ENCODE results near the gene PRKG1.

PRKG1 gene

GRCh38 chr10:51918440-51918839, 844.2 kb downstream of the PRKG1 start:
- no peak overlapping the region for H2BK15ac ChIP-seq (ENCODE audit: low read length)
- DNase-seq (ENCODE audit: low spot score) = no peak
- H3K79me1 ChIP-seq (ENCODE audit: low read depth, low read length) = no peaks in the 10 kb centered on the region
- H2BK5ac ChIP-seq (ENCODE audit: low read length) = no peak overlapping the region
- no peak overlapping the region for H2BK12ac ChIP-seq (ENCODE audit: low read length)
- H3K4me3 ChIP-seq (ENCODE audit: low read length in 2 of 2) = no peak overlapping the region
- no peaks in the 10 kb centered on the region for H3K36me3 ChIP-seq (replicated peaks in 1 of 2; ENCODE audit: control insufficient read depth in 2 of 2, insufficient read depth in 2 of 2, low read length in 2 of 2)
- H3K9me3 ChIP-seq (replicated peaks in 1 of 2; ENCODE audit: control insufficient read depth in 2 of 2, insufficient read depth in 1 of 2, low read depth in 1 of 2, low read length in 2 of 2) = no peaks in the 10 kb centered on the region
- no peak overlapping the region for H3K18ac ChIP-seq (ENCODE audit: low read length)
- H3K9ac ChIP-seq (ENCODE audit: low read depth, low read length, poor library complexity) = no peak overlapping the region
- H4K8ac ChIP-seq (ENCODE audit: low read depth, low read length) = no peak overlapping the region
- WGBS, 2 donors (ENCODE audit: extremely low coverage in 2 of 2, insufficient read length in 2 of 2, insufficient replicate concordance in 1 of 2) = no CpG with 5 or more reads among the region's 2 CpGs
- peaks cover 7 to 11% of the 10 kb centered on the region in 2 donors for H3K4me1 ChIP-seq (ENCODE audit: control insufficient read depth in 2 of 2, insufficient read depth in 1 of 2, low read depth in 1 of 2, low read length in 2 of 2)
- H4K91ac ChIP-seq (ENCODE audit: low read depth, low read length, poor library complexity) = no peak overlapping the region
- no peak overlapping the region for H3K4ac ChIP-seq (ENCODE audit: low read length)
- H2AK5ac ChIP-seq (ENCODE audit: low read depth, low read length) = no peak overlapping the region
- no peak overlapping the region for H2BK120ac ChIP-seq (ENCODE audit: low read depth, low read length)
- H3K27ac ChIP-seq (replicated peaks; ENCODE audit: low read length) = no peak overlapping the region
- no peak overlapping the region for H3K4me2 ChIP-seq (ENCODE audit: insufficient read depth, low read length, poor library complexity, severe bottlenecking)
- H2AFZ ChIP-seq (ENCODE audit: low read length) = peak overlapping the region; percentile 56
- H3K14ac ChIP-seq (ENCODE audit: low read length) = no peak overlapping the region
- no peak overlapping the region for H3K23ac ChIP-seq (ENCODE audit: low read depth, low read length, poor library complexity)
- H3K27me3 ChIP-seq (ENCODE audit: control insufficient read depth in 3 of 3, insufficient read depth in 3 of 3, low read depth in 1 of 3, low read length in 3 of 3) = no peaks in the 10 kb centered on the region

- Histone ChIP-seq H3K14ac (ENCODE audit: low read length) (no peak overlapping the region), H3K4me2 (ENCODE audit: insufficient read depth, low read length, poor library complexity, severe bottlenecking) (no peak overlapping the region), H3K9ac (ENCODE audit: low read depth, low read length, poor library complexity) (no peak overlapping the region), H3K27ac (replicated peaks; ENCODE audit: low read length) (no peak overlapping the region), H3K4me3 (ENCODE audit: low read length in 2 of 2) (no peak overlapping the region), H4K91ac (ENCODE audit: low read depth, low read length, poor library complexity) (no peak overlapping the region), H3K4me1 (ENCODE audit: control insufficient read depth in 2 of 2, insufficient read depth in 1 of 2, low read depth in 1 of 2, low read length in 2 of 2) (peaks cover 7 to 11% of the 10 kb centered on the region in 2 donors), H2AK5ac (ENCODE audit: low read depth, low read length) (no peak overlapping the region), H3K36me3 (replicated peaks in 1 of 2; ENCODE audit: control insufficient read depth in 2 of 2, insufficient read depth in 2 of 2, low read length in 2 of 2) (no peaks in the 10 kb centered on the region), H2AFZ (ENCODE audit: low read length) (peak overlapping the region; percentile 56), H3K27me3 (ENCODE audit: control insufficient read depth in 3 of 3, insufficient read depth in 3 of 3, low read depth in 1 of 3, low read length in 3 of 3) (no peaks in the 10 kb centered on the region), H2BK12ac (ENCODE audit: low read length) (no peak overlapping the region), H2BK120ac (ENCODE audit: low read depth, low read length) (no peak overlapping the region), H4K8ac (ENCODE audit: low read depth, low read length) (no peak overlapping the region), H3K9me3 (replicated peaks in 1 of 2; ENCODE audit: control insufficient read depth in 2 of 2, insufficient read depth in 1 of 2, low read depth in 1 of 2, low read length in 2 of 2) (no peaks in the 10 kb centered on the region), H3K79me1 (ENCODE audit: low read depth, low read length) (no peaks in the 10 kb centered on the region), H2BK5ac (ENCODE audit: low read length) (no peak overlapping the region), H3K18ac (ENCODE audit: low read length) (no peak overlapping the region), H3K23ac (ENCODE audit: low read depth, low read length, poor library complexity) (no peak overlapping the region), H2BK15ac (ENCODE audit: low read length) (no peak overlapping the region), H3K4ac (ENCODE audit: low read length) (no peak overlapping the region)
- no CpG with 5 or more reads among the region's 5 CpGs for WGBS, 2 donors (ENCODE audit: extremely low coverage in 2 of 2, insufficient read length in 2 of 2, insufficient replicate concordance in 1 of 2)
- DNase-seq (ENCODE audit: low spot score) = no peak
Observed at GRCh38 chr10:51918884-51919325, 844.6 kb downstream of the PRKG1 start.

- Histone ChIP-seq H2AFZ (ENCODE audit: low read length) (no peak overlapping the region), H3K36me3 (replicated peaks in 1 of 2; ENCODE audit: control insufficient read depth in 2 of 2, insufficient read depth in 2 of 2, low read length in 2 of 2) (no peaks in the 10 kb centered on the region), H3K9ac (ENCODE audit: low read depth, low read length, poor library complexity) (no peak overlapping the region), H3K4me2 (ENCODE audit: insufficient read depth, low read length, poor library complexity, severe bottlenecking) (no peak overlapping the region), H2BK15ac (ENCODE audit: low read length) (no peak overlapping the region), H3K9me3 (replicated peaks in 1 of 2; ENCODE audit: control insufficient read depth in 2 of 2, insufficient read depth in 1 of 2, low read depth in 1 of 2, low read length in 2 of 2) (no peaks in the 10 kb centered on the region), H4K91ac (ENCODE audit: low read depth, low read length, poor library complexity) (no peak overlapping the region), H2BK5ac (ENCODE audit: low read length) (no peak overlapping the region), H2BK12ac (ENCODE audit: low read length) (no peak overlapping the region), H3K4ac (ENCODE audit: low read length) (no peak overlapping the region), H4K8ac (ENCODE audit: low read depth, low read length) (no peak overlapping the region), H3K27ac (replicated peaks; ENCODE audit: low read length) (no peak overlapping the region), H3K4me3 (ENCODE audit: low read length in 2 of 2) (no peak overlapping the region), H3K23ac (ENCODE audit: low read depth, low read length, poor library complexity) (no peak overlapping the region), H3K18ac (ENCODE audit: low read length) (no peak overlapping the region), H3K14ac (ENCODE audit: low read length) (no peak overlapping the region), H3K27me3 (ENCODE audit: control insufficient read depth in 3 of 3, insufficient read depth in 3 of 3, low read depth in 1 of 3, low read length in 3 of 3) (no peaks in the 10 kb centered on the region), H3K4me1 (ENCODE audit: control insufficient read depth in 2 of 2, insufficient read depth in 1 of 2, low read depth in 1 of 2, low read length in 2 of 2) (peaks cover 0 to 6% of the 10 kb centered on the region in 2 donors), H3K79me1 (ENCODE audit: low read depth, low read length) (no peaks in the 10 kb centered on the region), H2BK120ac (ENCODE audit: low read depth, low read length) (no peak overlapping the region), H2AK5ac (ENCODE audit: low read depth, low read length) (no peak overlapping the region)
- no peak for DNase-seq (ENCODE audit: low spot score)
Observed at GRCh38 chr10:51920672-51921071, 846.4 kb downstream of the PRKG1 start.

DNA sequence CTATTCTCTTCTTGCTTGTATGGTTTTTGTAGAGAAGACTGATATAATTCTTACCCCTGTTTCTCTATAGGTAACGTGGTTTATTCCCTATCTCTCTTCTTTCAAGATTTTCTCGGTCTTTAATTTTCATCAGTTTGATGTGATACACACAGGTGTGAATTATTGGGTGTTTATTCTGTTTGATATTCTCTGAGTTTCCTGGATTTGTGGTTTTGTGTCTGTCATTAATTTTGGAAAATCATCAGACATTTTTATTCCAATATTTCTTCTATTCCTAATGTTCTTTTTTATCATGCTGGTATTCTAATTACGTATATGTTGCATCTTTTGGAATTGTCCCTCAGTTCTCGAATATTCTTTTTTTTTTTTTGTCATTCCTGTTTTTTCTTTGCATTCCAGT, 850.1 kb downstream of the PRKG1 start:
- Histone ChIP-seq H3K14ac (ENCODE audit: low read length) (no peak overlapping the region), H3K9ac (ENCODE audit: low read depth, low read length, poor library complexity) (no peak overlapping the region), H3K4me3 (ENCODE audit: low read length in 2 of 2) (no peak overlapping the region), H3K23ac (ENCODE audit: low read depth, low read length, poor library complexity) (no peak overlapping the region), H2BK12ac (ENCODE audit: low read length) (no peak overlapping the region), H3K27ac (replicated peaks; ENCODE audit: low read length) (no peak overlapping the region), H3K9me3 (replicated peaks in 1 of 2; ENCODE audit: control insufficient read depth in 2 of 2, insufficient read depth in 1 of 2, low read depth in 1 of 2, low read length in 2 of 2) (no peaks in the 10 kb centered on the region), H3K79me1 (ENCODE audit: low read depth, low read length) (no peaks in the 10 kb centered on the region), H2AFZ (ENCODE audit: low read length) (no peak overlapping the region), H3K27me3 (ENCODE audit: control insufficient read depth in 3 of 3, insufficient read depth in 3 of 3, low read depth in 1 of 3, low read length in 3 of 3) (no peaks in the 10 kb centered on the region), H3K18ac (ENCODE audit: low read length) (no peak overlapping the region), H2BK5ac (ENCODE audit: low read length) (no peak overlapping the region), H3K4me1 (ENCODE audit: control insufficient read depth in 2 of 2, insufficient read depth in 1 of 2, low read depth in 1 of 2, low read length in 2 of 2) (peaks cover 0 to 2% of the 10 kb centered on the region in 2 donors), H2BK15ac (ENCODE audit: low read length) (no peak overlapping the region), H4K8ac (ENCODE audit: low read depth, low read length) (no peak overlapping the region), H3K4me2 (ENCODE audit: insufficient read depth, low read length, poor library complexity, severe bottlenecking) (no peak overlapping the region), H3K4ac (ENCODE audit: low read length) (no peak overlapping the region), H2AK5ac (ENCODE audit: low read depth, low read length) (no peak overlapping the region), H4K91ac (ENCODE audit: low read depth, low read length, poor library complexity) (no peak overlapping the region), H2BK120ac (ENCODE audit: low read depth, low read length) (no peak overlapping the region), H3K36me3 (replicated peaks in 1 of 2; ENCODE audit: control insufficient read depth in 2 of 2, insufficient read depth in 2 of 2, low read length in 2 of 2) (no peaks in the 10 kb centered on the region)
- WGBS, 2 donors (ENCODE audit: extremely low coverage in 2 of 2, insufficient read length in 2 of 2, insufficient replicate concordance in 1 of 2) = no CpG with 5 or more reads among the region's 4 CpGs
- no peak for DNase-seq (ENCODE audit: low spot score)
